Measurements from ENCODE around the gene GSE1.
A peak's percentile ranks its signal among the peaks of the same experiment; 100 is the strongest.

GSE1 gene

DNA sequence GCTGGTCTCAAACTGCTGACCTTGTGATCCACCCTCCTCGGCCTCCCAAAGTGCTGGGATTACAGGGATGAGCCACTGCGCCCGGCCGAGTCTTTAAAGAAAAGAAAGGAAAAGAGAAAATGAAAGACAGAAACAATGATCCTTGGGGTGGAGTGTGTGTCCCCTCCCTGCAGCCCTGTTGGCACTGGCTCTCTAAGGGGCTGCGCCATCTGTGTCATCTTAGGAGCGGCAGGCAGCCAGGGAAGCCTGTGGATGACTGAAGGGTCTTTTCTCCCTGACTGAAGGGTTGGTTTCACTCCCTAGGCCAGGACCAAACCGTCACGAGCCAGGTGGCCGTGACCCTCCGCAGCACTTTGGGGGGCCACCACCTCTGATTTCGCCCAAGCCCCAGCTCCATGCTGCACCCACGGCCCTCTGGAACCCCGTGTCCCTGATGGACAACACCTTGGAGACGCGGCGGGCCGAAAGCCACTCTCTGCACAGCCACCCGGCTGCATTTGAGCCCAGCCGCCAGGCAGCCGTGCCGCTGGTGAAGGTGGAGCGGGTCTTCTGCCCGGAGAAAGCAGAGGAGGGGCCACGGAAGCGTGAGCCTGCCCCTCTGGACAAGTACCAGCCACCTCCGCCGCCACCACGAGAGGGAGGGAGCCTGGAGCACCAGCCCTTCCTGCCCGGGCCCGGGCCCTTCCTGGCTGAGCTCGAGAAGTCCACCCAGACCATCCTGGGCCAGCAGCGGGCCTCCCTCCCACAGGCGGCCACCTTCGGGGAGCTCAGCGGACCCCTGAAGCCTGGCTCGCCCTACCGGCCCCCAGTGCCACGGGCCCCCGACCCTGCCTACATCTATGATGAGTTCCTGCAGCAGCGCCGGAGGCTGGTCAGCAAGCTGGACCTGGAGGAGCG lies 48.0 kb downstream of the GSE1 start:
- peak; percentile 68 for DNase-seq (ENCODE audit: low spot score)
- TF ChIP-seq, protein P1, sequence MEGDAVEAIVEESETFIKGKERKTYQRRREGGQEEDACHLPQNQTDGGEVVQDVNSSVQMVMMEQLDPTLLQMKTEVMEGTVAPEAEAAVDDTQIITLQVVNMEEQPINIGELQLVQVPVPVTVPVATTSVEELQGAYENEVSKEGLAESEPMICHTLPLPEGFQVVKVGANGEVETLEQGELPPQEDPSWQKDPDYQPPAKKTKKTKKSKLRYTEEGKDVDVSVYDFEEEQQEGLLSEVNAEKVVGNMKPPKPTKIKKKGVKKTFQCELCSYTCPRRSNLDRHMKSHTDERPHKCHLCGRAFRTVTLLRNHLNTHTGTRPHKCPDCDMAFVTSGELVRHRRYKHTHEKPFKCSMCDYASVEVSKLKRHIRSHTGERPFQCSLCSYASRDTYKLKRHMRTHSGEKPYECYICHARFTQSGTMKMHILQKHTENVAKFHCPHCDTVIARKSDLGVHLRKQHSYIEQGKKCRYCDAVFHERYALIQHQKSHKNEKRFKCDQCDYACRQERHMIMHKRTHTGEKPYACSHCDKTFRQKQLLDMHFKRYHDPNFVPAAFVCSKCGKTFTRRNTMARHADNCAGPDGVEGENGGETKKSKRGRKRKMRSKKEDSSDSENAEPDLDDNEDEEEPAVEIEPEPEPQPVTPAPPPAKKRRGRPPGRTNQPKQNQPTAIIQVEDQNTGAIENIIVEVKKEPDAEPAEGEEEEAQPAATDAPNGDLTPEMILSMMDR (IDR thresholded peaks at IDR 0.05; ENCODE audit: poor library complexity, severe bottlenecking) = no peak
- no peak; the same call in 2 of the 3 replicates for ATAC-seq (ENCODE audit: low read depth)
- H3K36me3 ChIP-seq (ENCODE audit: low read depth) = peaks cover 92% of the 10 kb centered on the region
- H3K4me1 ChIP-seq (ENCODE audit: insufficient read depth, poor library complexity, severe bottlenecking) = no peaks in the 10 kb centered on the region
- H3K27ac ChIP-seq (ENCODE audit: poor library complexity, severe bottlenecking) = no peak overlapping the region
- no peak overlapping the region for H3K4me3 ChIP-seq (ENCODE audit: severe bottlenecking)
- H3K9me3 ChIP-seq (ENCODE audit: severe bottlenecking) = no peaks in the 10 kb centered on the region
- H3K27me3 ChIP-seq (ENCODE audit: insufficient read depth, poor library complexity, severe bottlenecking) = no peaks in the 10 kb centered on the region

DNA sequence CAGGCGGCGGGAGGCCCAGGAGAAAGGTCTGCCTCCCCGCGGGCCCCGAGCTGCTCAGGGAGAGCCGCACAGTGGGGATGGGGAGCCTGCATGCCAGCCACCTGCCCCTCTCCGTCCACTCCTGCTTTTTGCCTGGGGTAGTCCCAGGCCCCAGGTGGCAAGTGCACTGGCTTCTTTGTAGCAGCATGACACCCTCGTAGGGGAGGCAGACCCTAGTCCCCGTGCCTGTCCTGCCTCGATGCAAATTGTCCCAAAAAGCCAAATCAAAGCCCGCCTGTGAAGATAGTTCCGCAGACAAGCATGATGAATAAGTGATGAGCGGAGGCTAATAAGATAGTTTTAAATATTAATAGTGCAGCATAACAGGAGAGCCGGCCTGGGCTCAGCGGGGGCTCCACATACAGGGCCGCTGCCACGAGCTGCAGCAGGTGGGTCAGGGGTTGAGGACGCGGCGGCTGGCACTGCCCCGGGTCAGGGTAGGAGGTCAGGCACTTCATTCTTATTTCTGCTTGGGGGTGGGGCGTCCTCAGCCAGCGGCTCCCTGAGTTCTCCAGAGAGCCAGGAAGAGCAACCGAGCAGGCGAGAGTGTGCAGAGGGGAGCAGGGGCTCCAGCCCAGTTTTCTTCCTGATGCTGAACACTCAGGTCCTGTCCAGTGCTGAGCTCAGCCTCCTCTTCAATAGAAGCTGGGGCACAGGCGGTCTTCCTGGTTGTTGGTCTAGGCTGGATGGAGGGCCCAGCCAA lies 48.8 kb downstream of the GSE1 start:
- Histone ChIP-seq H3K4me1 (ENCODE audit: insufficient read depth, poor library complexity, severe bottlenecking) (no peaks in the 10 kb centered on the region), H3K27me3 (ENCODE audit: insufficient read depth, poor library complexity, severe bottlenecking) (no peaks in the 10 kb centered on the region), H3K4me3 (ENCODE audit: severe bottlenecking) (no peak overlapping the region), H3K9me3 (ENCODE audit: severe bottlenecking) (no peaks in the 10 kb centered on the region), H3K36me3 (ENCODE audit: low read depth) (peaks cover 92% of the 10 kb centered on the region), H3K27ac (ENCODE audit: poor library complexity, severe bottlenecking) (no peak overlapping the region)
- DNase-seq (ENCODE audit: low spot score) = peak; percentile 49
- no peak for ATAC-seq (ENCODE audit: low read depth)
- TF ChIP-seq, protein P1 (IDR thresholded peaks at IDR 0.05; ENCODE audit: poor library complexity, severe bottlenecking) = no peak

DNA sequence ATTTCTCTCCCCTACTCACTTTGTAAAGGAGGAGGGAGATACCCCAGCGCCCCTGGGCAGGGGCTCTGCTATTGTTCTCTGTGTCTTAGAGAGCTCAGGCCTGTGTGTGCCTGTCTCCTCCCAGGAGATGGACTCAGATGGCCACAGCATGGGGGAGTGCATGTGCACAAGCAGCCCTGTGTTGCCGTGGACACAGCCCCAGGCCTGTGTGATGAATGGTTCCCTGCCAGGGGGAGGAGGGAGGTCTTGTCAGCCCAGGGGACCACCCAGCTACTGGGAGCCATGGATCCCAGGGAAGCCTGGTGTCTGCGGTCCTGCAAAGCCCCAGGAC lies 49.3 kb downstream of the GSE1 start:
- DNase-seq (ENCODE audit: low spot score) = no peak
- peaks cover 92% of the 10 kb centered on the region for H3K36me3 ChIP-seq (ENCODE audit: low read depth)
- no peaks in the 10 kb centered on the region for H3K27me3 ChIP-seq (ENCODE audit: insufficient read depth, poor library complexity, severe bottlenecking)
- no peak overlapping the region for H3K27ac ChIP-seq (ENCODE audit: poor library complexity, severe bottlenecking)
- no peak overlapping the region for H3K4me3 ChIP-seq (ENCODE audit: severe bottlenecking)
- TF ChIP-seq, protein P1 (IDR thresholded peaks at IDR 0.05; ENCODE audit: poor library complexity, severe bottlenecking) = no peak
- ATAC-seq (ENCODE audit: low read depth) = no peak
- no peaks in the 10 kb centered on the region for H3K9me3 ChIP-seq (ENCODE audit: severe bottlenecking)
- no peaks in the 10 kb centered on the region for H3K4me1 ChIP-seq (ENCODE audit: insufficient read depth, poor library complexity, severe bottlenecking)

DNA sequence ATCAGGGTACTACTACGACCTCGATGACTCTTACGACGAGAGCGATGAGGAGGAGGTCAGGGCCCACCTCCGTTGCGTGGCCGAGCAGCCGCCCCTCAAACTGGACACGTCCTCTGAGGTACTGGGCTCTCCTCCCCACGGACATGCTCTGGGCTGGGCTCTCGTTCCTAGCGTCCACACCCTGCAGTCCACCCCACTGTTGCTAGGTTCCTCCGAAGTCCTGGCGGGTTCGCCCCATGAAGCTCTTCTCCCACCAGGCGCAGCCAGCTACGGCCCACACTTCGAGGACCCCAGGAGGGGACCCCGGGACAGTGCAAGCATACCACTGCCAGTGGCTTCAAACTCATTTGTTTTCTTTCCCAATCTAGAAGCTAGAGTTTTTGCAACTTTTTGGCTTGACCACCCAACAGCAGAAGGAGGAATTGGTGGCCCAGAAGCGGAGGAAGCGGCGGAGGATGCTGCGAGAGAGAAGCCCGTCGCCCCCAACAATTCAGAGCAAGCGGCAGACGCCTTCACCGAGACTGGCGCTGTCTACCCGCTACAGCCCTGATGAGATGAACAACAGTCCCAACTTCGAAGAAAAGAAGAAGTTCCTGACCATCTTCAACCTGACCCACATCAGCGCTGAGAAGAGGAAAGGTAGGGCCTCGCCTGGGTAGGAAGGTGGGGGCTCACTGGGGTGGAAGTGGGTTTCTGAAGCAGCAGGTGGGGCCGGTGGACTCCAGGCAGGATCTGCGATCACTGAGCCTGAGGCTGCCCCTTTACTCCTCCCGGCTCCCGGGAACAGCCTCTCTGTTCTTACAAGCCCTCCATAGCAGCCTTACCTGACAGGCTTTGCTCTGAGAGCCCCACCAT lies 50.1 kb downstream of the GSE1 start:
- Histone ChIP-seq H3K27ac (ENCODE audit: poor library complexity, severe bottlenecking) (no peak overlapping the region), H3K36me3 (ENCODE audit: low read depth) (peaks cover 92% of the 10 kb centered on the region), H3K9me3 (ENCODE audit: severe bottlenecking) (no peaks in the 10 kb centered on the region), H3K4me3 (ENCODE audit: severe bottlenecking) (no peak overlapping the region), H3K4me1 (ENCODE audit: insufficient read depth, poor library complexity, severe bottlenecking) (no peaks in the 10 kb centered on the region), H3K27me3 (ENCODE audit: insufficient read depth, poor library complexity, severe bottlenecking) (no peaks in the 10 kb centered on the region)
- TF ChIP-seq, protein P1 (IDR thresholded peaks at IDR 0.05; ENCODE audit: poor library complexity, severe bottlenecking) = no peak
- ATAC-seq (ENCODE audit: low read depth) = no peak
- DNase-seq (ENCODE audit: low spot score) = no peak

All from RWPE2 (cell line).